Sigmoid colon (tissue), 7 donors: ENCODE data around the gene LAPTM5. TPM values are rescaled to one million over a fixed set of nuclear protein-coding genes. Genes with fewer than 3 reads are reported as not detected.

Experiments
- DNase-seq: peaks from one replicate; pipeline ENCODE4 v3.0.0-alpha.2; 2019
- H3K27ac ChIP-seq, 4 donors: fragments of 200-600 bp; sonication (generic); one replicate each; pipeline ENCODE4 v1.5.1; 2016 to 2019; ENCODE audit warnings: mild to moderate bottlenecking in 1 of 4
- H3K27me3 ChIP-seq, 3 donors: fragments of 200-600 bp; sonication (generic); one replicate each; pipeline ENCODE4 v1.5.1; 2019; ENCODE audit warnings: mild to moderate bottlenecking in 1 of 3
- H3K36me3 ChIP-seq, 4 donors: fragments of 200-600 bp; sonication (generic); one replicate each; pipeline ENCODE4 v1.5.1; 2016 to 2019
- H3K4me1 ChIP-seq, 4 donors: fragments of 200-600 bp; sonication (generic); one replicate each; pipeline ENCODE4 v1.5.1; 2017 to 2019
- H3K4me3 ChIP-seq, 4 donors: fragments of 200-600 bp; sonication (generic); one replicate each; pipeline ENCODE4 v1.5.1; 2017 to 2019; ENCODE audit warnings: mild to moderate bottlenecking in 2 of 4, moderate library complexity in 1 of 4
- H3K9me3 ChIP-seq, 4 donors: fragments of 200-600 bp in 3 of 4; sonication (generic) in 3 of 4; one replicate each; pipeline versions ENCODE4 v1.5.1 to v1.6.1; 2013 to 2019
- EP300 ChIP-seq, 4 donors: sonication (generic); formaldehyde crosslinking; IDR thresholded peaks; one replicate each; pipeline ENCODE4 v1.6.1; 2017; ENCODE audit warnings: antibody characterized with exemption in 4 of 4
- POLR2A ChIP-seq, 2 donors: fragments of 450-650 bp; IDR thresholded peaks; one replicate each; pipeline ENCODE4 v1.6.1; 2016; ENCODE audit warnings: antibody characterized with exemption in 2 of 2, mild to moderate bottlenecking in 2 of 2, moderate library complexity in 2 of 2
- POLR2AphosphoS5 ChIP-seq, 4 donors: sonication (generic); formaldehyde crosslinking; IDR thresholded peaks; one replicate each; pipeline ENCODE4 v1.6.1; 2017; ENCODE audit warnings: antibody characterized with exemption in 4 of 4
- WGBS, 2 donors: extraction: QIAGEN DNeasy Blood & Tissue Kit; methylation state at CpG; one replicate each; pipeline ENCODE4 v1.1.7; 2013; 5-methylcytosine and 5-hydroxymethylcytosine counted together
- intact Hi-C: fragments of 100-400 bp; cut with DNase I; formaldehyde crosslinking; loops from one replicate; pipeline ENCODE4 v1.15.1; 2023
- polyA plus RNA-seq, 3 donors: library from polyadenylated mRNA; stranded (reverse); fragments of 200-250 nt; gene quantifications; one replicate each; pipeline ENCODE4 v1.2.3, GENCODE V29; 2013
- total RNA-seq, 4 donors: library from RNA; depleted of rRNA; stranded (reverse); fragments of >200 nt; gene quantifications; one replicate each; pipeline ENCODE4 v1.1.0, GENCODE V29; 2016
- TF ChIP-seq, protein P1 (sequence below), 4 experiments: fragments of 450-650 bp in 3 of 4; fragments of 200-600 bp in 1 of 4; IDR thresholded peaks; one replicate each; pipeline ENCODE4 v1.5.1; 2016 to 2019; ENCODE audit warnings: antibody characterized with exemption in 4 of 4, mild to moderate bottlenecking in 3 of 4, moderate library complexity in 2 of 4
- donor health status: healthy with polysubstance abuse.
- donor health status: Bipolar disorder and iron deficiency.
- donor health status: healthy.

Gene LAPTM5
- total and polyA plus RNA-seq, 7 donors: 30.2 to 219 (median 47.4) TPM

DNA sequence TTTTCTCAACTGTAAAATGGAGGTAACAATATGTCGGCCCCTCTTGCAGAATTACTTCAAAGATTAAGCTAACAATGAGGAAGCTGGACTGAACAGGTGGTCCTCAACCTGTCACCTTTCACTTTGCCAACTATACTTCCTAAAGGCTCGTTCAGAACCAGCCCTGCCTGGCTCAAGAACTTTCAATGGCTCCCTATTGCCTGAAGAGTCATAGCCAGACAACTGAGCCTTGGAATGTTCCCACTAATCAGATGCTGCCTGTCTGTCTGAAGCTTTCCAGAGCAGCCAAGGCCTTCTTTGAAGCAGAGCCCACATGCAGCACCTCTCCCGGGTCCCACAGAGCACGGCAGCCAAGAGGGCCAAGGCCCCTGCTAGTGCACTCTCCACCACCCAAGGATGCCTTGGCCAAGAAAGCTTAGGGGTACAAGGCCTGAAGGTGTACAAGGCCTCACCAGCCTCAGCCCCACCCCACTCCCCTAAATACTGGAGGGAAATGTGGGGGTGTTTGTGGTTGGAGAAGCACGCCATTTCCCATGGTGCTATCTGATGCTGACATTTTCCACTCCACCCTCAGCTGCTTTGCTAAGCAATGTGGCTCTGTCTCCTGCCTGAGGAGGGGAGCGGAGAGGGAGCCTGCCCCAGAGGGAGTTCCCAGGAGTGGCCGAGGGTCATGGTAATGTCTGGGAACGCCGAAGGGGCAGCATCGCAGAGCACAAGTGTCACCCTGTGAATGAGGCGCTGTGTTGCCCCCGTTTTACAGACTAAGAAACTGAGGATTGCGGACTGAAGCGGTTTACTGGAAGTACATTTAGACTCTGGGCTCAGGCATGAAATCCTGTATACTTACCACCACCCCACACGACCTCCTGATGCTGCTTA, 8.2 kb upstream of the LAPTM5 start:
- TF ChIP-seq POLR2AphosphoS5 (IDR thresholded peaks at IDR 0.05): peak in 1 of 4 donors; percentile 9
- TF ChIP-seq, protein P1, sequence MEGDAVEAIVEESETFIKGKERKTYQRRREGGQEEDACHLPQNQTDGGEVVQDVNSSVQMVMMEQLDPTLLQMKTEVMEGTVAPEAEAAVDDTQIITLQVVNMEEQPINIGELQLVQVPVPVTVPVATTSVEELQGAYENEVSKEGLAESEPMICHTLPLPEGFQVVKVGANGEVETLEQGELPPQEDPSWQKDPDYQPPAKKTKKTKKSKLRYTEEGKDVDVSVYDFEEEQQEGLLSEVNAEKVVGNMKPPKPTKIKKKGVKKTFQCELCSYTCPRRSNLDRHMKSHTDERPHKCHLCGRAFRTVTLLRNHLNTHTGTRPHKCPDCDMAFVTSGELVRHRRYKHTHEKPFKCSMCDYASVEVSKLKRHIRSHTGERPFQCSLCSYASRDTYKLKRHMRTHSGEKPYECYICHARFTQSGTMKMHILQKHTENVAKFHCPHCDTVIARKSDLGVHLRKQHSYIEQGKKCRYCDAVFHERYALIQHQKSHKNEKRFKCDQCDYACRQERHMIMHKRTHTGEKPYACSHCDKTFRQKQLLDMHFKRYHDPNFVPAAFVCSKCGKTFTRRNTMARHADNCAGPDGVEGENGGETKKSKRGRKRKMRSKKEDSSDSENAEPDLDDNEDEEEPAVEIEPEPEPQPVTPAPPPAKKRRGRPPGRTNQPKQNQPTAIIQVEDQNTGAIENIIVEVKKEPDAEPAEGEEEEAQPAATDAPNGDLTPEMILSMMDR (IDR thresholded peaks at IDR 0.05): no peak
- Histone ChIP-seq H3K27me3 (no peaks in the 10 kb centered on the region), H3K27ac (no peak overlapping the region), H3K9me3 (no peaks in the 10 kb centered on the region), H3K36me3 (no peaks in the 10 kb centered on the region), H3K4me3 (no peak overlapping the region), H3K4me1 (peaks cover 0 to 47% (median 35%) of the 10 kb centered on the region in 4 donors)
- intact Hi-C loops: no loop called here
- no peak for DNase-seq
- WGBS, 2 donors: 81 to 90% methylated on average over 15 of the region's 15 CpGs

DNA sequence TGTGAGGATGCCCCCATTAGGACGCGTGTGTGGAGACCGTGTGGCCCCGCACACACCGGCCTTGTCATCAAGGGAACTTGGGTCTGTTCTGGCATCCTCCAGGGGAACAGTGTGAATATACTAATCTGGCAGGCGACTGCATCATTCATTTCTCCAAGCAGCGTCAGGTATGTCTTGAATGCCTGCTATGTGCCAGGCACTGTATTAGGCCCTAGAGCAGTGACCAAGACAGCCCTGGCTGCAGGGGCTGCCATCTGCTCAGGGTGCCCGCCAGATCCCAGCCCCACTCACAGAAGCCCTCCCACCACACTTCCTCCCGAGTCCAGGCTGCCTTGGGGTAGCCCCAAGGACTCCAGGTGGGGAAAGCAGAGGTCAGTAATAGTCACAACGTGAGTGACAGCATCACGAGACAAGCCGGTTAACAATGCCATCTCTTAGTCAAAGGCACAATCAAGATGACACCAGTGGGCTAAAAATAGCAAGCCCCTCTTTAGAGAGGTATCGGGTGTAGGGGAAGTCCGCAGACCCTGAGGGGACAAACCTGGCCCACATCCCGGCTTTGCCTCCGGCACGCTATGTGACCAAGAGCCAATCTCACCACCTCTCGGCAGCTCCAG, 7.5 kb upstream of the LAPTM5 start:
- Histone ChIP-seq H3K4me3 (no peak overlapping the region), H3K4me1 (peaks cover 0 to 51% (median 36%) of the 10 kb centered on the region in 4 donors), H3K27ac (peak overlapping the region in 1 of 4 donors; percentile 77), H3K36me3 (no peaks in the 10 kb centered on the region), H3K9me3 (no peaks in the 10 kb centered on the region), H3K27me3 (no peaks in the 10 kb centered on the region)
- WGBS, 2 donors: 91 to 94% methylated on average over 18 of the region's 18 CpGs
- no peak for TF ChIP-seq POLR2A (IDR thresholded peaks at IDR 0.05)
- TF ChIP-seq EP300 (IDR thresholded peaks at IDR 0.05): no peak
- TF ChIP-seq, protein P1 (IDR thresholded peaks at IDR 0.05): no peak
- no peak for TF ChIP-seq POLR2AphosphoS5 (IDR thresholded peaks at IDR 0.05)
- no peak for DNase-seq
- intact Hi-C loops: no loop called here

DNA sequence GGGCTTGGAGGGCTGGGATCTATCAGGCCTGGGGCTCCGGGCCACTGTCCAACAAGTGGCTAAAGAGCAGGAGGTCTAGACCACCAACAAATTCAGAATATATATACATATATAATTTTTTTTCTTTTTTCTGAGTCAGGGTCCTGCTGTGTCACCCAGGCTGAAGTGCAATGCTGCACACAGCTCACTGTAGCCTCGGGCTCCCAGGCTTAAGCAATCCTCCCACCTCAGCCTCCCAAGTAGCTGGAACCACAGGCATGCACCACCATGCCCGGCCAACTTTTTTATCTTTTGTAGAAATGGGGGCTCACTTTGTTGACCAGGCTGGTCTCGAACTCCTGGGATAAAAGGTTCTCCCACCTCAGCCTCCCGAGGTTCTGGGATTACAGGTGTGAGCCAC, 6.8 kb upstream of the LAPTM5 start:
- Histone ChIP-seq H3K27me3 (no peaks in the 10 kb centered on the region), H3K4me1 (peaks cover 0 to 51% (median 36%) of the 10 kb centered on the region in 4 donors), H3K9me3 (no peaks in the 10 kb centered on the region), H3K36me3 (no peaks in the 10 kb centered on the region), H3K27ac (peak overlapping the region in 3 of 4 donors; percentile 69 to 77 (median 76)), H3K4me3 (no peak overlapping the region)
- intact Hi-C loops: no loop called here
- TF ChIP-seq POLR2AphosphoS5 (IDR thresholded peaks at IDR 0.05): no peak
- no peak for TF ChIP-seq POLR2A (IDR thresholded peaks at IDR 0.05)
- TF ChIP-seq, protein P1 (IDR thresholded peaks at IDR 0.05): no peak
- no peak for TF ChIP-seq EP300 (IDR thresholded peaks at IDR 0.05)
- DNase-seq: no peak
- 92 to 93% methylated on average over 5 of the region's 5 CpGs for WGBS, 2 donors

DNA sequence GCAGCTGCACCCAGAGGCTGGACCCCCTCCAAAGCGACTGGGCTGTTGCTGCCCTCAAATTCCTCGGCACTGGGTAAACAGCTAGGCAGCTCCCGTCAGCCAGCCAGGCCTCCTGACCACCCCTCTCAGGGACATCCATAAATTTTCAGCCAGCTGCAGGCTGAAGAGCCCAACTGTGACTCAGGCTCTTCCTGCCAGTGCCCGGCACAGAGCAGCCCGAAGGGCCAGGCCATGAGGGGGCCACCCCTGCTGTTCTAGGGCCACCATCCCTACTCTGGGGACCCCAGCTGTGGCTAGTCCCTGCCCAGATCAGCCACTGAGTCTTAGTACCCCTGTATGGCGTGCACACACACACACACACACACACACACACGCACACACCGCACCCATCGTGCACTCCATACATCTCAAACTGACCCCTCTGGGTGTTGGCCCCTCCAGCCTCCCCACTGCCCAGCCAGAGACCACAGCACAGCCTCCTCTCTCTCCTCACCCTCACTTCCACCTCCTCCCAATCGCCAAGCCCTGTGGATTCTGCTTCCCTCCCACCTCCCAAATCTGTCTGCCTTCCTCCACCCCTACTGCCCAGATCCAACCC, 6.2 kb upstream of the LAPTM5 start:
- no peak overlapping the region for H3K4me3 ChIP-seq
- H3K4me1 ChIP-seq: peaks cover 0 to 51% (median 36%) of the 10 kb centered on the region in 4 donors
- H3K9me3 ChIP-seq: no peaks in the 10 kb centered on the region
- H3K27me3 ChIP-seq: no peaks in the 10 kb centered on the region
- H3K27ac ChIP-seq: peak overlapping the region in 3 of 4 donors; percentile 69 to 77 (median 76)
- WGBS, 2 donors: 73 to 74% methylated on average over 10 of the region's 10 CpGs
- no peaks in the 10 kb centered on the region for H3K36me3 ChIP-seq
- DNase-seq: peak; percentile 91
- TF ChIP-seq EP300 (IDR thresholded peaks at IDR 0.05) (peak in 1 of 4 donors; percentile 72), POLR2AphosphoS5 (IDR thresholded peaks at IDR 0.05) (peak in 3 of 4 donors; percentile 20 to 64 (median 44))
- TF ChIP-seq, protein P1 (IDR thresholded peaks at IDR 0.05): no peak
- intact Hi-C loops: no loop called here
